Activated CD4-positive, alpha-beta T cell treated with anti-CD3 and anti-CD28 coated beads for 1 hour (primary cell): Measurements from ENCODE around the gene UGDH.
"Not testable (repeated sequence)": the region's sequence is repeated elsewhere in the genome, so short reads cannot be mapped to it uniquely, and the experiment has no call there.

Experiments
- DNase-seq: peaks from one replicate; pipeline ENCODE4 v3.0.0-alpha.2; 2020

Gene UGDH

DNA sequence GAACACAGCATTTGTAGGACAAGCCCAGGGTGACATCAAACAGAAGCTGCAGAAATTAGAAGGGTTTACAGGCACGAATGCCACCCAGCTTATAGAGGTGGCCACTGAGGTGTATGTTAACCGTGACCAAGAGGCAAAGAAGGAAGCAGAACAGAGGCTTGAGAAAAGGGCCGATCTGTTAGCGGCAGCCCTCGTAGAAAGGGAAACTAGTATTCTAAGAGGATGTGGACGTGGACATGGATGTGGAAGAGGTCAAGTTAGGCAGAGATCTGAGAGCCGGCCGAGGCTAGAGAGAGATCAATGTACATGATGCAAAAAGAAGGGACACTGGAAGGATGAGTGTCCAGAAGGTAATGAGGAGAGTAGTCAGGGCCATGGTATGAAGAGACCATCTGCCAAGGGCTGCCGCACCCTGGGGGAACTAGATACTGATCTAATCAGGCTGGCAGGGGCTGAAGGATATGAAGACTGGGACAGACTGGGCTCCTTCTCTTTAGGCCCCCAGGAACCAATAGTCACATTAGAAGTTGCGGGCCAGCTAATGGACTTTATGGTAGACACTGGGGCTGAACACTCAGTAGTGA is 40.9 kb downstream of the UGDH start:
- DNase-seq, result no peak

- no peak for DNase-seq
These were observed 42.5 kb downstream of the UGDH start for GRCh38 chr4:39484582-39485272.

- no peak for DNase-seq
These were observed 46.1 kb downstream of the UGDH start for GRCh38 chr4:39480902-39481695.

GRCh38 chr4:39480251-39480650 is 47.0 kb downstream of the UGDH start:
- DNase-seq, result no peak

- no peak for DNase-seq
These were observed 50.9 kb downstream of the UGDH start for GRCh38 chr4:39476187-39476895.

- no peak for DNase-seq
These were observed 54.8 kb downstream of the UGDH start for GRCh38 chr4:39472396-39472795.

GRCh38 chr4:39470402-39470801 is 56.8 kb downstream of the UGDH start:
- DNase-seq, result no peak

DNA sequence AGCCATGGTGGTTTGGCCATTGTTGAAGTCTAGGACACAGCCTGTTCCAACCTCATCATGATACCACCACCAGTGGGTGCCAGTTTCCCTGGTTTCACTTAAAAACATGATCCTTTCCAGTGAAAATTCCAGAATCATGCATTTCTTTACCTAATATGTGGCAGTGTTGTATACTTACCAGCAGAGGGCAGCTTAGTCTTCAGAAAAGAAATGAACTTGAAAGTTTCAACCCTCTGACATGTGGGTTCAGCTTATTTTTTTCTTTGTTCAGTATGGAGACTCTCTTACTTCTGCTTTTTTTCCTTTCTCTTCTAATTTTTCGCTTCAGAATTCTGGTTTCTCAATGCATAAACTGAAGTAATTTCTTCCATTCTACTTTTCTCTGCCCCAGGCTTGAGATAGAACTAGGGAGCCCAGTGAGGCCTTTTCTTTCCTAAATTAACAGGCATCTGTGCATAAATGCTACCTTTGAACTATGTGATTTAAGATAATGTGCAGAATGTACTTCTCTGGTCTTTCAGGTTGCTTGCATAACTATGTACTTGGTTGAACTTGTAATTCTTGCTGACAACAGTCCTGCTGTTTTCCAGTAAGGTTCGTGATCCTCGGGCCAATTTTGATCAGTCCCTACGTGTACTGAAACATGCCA is 57.7 kb downstream of the UGDH start:
- DNase-seq, result no peak

- no peak for DNase-seq
These were observed 59.8 kb downstream of the UGDH start for GRCh38 chr4:39467464-39467863.

DNA sequence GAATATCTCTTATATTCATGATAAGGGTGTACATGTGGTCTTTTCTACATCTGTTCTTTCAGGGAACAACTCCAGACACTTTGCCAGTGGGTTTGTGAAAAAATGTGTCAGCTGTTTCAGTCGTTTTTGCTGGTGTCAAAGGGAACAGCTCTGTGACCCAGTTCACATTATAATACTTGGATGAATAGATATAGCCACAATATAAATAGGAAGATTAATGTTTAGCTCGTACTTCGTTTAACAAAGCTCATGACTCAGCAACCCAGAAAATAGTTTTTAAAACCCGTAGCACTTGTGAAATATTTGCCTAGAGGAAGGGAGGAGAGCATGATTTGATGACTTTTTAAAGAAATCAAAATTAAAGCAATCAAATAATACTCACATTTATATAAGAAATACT is 60.5 kb downstream of the UGDH start:
- no peak for DNase-seq

GRCh38 chr4:39464886-39465501 is 62.2 kb downstream of the UGDH start:
- no peak for DNase-seq

GRCh38 chr4:39458505-39459300 is 68.5 kb downstream of the UGDH start, which contains the start of the genes LIAS and RPL9:
TSS of gene LIAS (plus strand) at chr4:39459056. CDS start at chr4:39459118, 62 bp downstream.
TSS of gene RPL9 (minus strand) at chr4:39458922. CDS start at chr4:39458439, 483 bp downstream.
- peak; percentile 94 for DNase-seq

DNA sequence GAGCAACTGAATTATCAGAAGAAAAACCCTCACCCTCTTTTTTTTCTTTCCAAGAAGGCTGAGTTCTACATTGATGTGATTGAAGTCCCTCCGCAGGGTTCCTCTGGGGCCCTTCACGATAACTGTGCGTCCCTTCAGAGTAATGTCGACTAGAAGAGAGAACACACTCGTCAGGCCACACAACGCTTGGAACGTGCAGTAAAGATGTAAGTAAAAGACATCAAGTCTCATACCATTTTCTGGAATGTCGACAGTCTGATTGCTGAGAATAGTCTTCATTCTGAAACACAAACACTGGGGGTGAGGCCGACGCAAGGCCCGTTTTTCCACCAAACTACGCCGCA is 69.1 kb downstream of the UGDH start:
- not testable (repeated sequence) for DNase-seq

GRCh38 chr4:39456946-39457763 is 70.1 kb downstream of the UGDH start:
- no peak for DNase-seq

- DNase-seq, result no peak
These were observed 71.8 kb downstream of the UGDH start for GRCh38 chr4:39455486-39455885.

- DNase-seq, result no peak
These were observed 73.5 kb downstream of the UGDH start for GRCh38 chr4:39453738-39454137.

DNA sequence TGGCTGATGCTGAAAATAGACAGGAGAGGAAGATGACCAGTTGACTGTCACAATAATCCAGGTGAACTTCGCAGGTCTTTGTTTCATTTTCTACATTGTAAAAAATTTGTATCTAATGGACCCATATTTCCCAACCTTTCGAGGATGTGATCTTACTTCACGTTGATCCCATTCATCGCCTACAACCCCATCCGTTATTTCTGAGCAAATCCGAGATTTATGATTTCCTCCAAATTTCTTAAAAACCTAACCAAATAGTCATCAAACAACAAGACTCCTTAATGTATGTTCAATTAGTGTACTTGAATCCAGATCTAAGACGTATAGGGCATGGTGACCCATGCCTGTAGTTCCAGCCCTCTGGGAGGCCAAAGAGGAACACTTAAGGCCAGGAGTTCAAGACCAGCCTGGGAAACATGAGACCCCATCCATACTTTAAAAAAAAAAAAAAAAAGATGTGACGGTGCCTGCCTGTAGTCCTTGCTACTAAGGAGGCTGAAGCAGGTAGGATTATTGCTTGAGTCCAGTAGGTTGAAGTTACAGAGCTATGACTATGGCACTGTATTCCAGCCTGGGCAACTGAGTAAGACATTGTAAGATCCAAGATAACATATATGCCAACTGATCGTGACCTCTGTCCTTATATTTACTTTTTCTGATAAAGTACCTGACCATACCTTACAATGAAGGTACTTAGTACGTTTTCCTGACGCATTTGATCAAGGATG is 74.2 kb downstream of the UGDH start:
- DNase-seq, result no peak

GRCh38 chr4:39452153-39452859 is 74.9 kb downstream of the UGDH start:
- DNase-seq, result no peak

DNA sequence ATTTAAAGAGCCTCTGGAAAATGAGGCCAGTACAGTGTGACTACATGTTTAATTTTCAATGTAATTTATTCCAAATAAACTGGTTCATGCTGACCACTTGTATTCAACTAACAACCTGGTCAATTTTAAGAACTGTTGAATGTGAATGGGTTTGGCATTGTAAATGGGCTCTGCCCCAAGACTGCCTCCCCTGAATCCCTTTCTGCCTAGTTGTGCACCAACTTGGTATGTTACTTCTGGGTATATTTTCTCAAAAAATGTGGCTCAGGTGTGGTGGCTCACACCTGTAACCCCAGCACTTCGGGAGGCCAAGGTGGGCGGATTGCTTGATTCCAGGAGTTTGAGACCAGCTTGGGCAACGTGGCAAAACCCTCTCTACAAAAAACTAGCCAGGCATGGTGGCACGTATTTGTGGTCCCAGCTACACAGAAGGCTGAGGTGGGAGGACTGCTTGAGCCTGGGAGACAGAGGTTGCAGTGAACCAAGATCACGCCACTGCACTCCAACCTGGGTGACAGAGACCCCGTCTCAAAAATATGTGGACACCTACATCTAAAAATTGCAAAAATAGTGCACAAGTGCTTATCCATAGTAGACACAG is 75.7 kb downstream of the UGDH start:
- no peak for DNase-seq
